Glutamatergic neuron (in vitro differentiated cells): Measurements from ENCODE around the gene CSNK1A1. TPM values are rescaled to one million over a fixed set of nuclear protein-coding genes. Genes with fewer than 3 reads are reported as not detected.

ENCODE experiments used
- DNase-seq: peaks from one replicate; pipeline ENCODE4 v3.0.0; 2022
- H3K27ac Mint-ChIP-seq: one replicate; pipeline ENCODE4 v1.8.0; 2020; ENCODE audit warnings: mild to moderate bottlenecking, mixed read lengths, inconsistent platforms; ENCODE audit not compliant: unreplicated experiment
- H3K27me3 Mint-ChIP-seq: one replicate; pipeline ENCODE4 v1.8.0; 2020; ENCODE audit warnings: mild to moderate bottlenecking, moderate library complexity, mixed read lengths, inconsistent platforms; ENCODE audit not compliant: unreplicated experiment
- H3K36me3 Mint-ChIP-seq: one replicate; pipeline ENCODE4 v1.8.0; 2020; ENCODE audit warnings: mild to moderate bottlenecking, mixed read lengths, inconsistent platforms; ENCODE audit not compliant: unreplicated experiment
- H3K4me1 Mint-ChIP-seq: one replicate; pipeline ENCODE4 v1.8.0; 2020; ENCODE audit warnings: mild to moderate bottlenecking, low read depth, mixed read lengths, inconsistent platforms; ENCODE audit not compliant: unreplicated experiment
- H3K4me3 Mint-ChIP-seq: one replicate; pipeline ENCODE4 v1.8.0; 2020; ENCODE audit warnings: mild to moderate bottlenecking, mixed read lengths, inconsistent platforms; ENCODE audit not compliant: unreplicated experiment
- H3K9me3 Mint-ChIP-seq: one replicate; pipeline ENCODE4 v1.8.0; 2020; ENCODE audit warnings: mild to moderate bottlenecking, moderate library complexity, mixed read lengths, inconsistent platforms; ENCODE audit not compliant: unreplicated experiment
- total RNA-seq: library from RNA; stranded (reverse); fragmentation: NEBNext Ultra II Directional; extraction: Animal tissue kit (Norgen Biotek cat#: 25700); gene quantifications from one replicate; pipeline ENCODE4 v1.2.1, GENCODE V29; 2021; ENCODE audit not compliant: unreplicated experiment
- TF ChIP-seq, protein P1 (sequence below): fragments of 200-600 bp; sonication (generic); IDR thresholded peaks from one replicate; pipeline ENCODE4 v1.5.0; 2021; ENCODE audit not compliant: partially characterized antibody, unreplicated experiment

CSNK1A1 gene
- total RNA-seq, 1 donor from 2014 or later = 289 TPM

DNA sequence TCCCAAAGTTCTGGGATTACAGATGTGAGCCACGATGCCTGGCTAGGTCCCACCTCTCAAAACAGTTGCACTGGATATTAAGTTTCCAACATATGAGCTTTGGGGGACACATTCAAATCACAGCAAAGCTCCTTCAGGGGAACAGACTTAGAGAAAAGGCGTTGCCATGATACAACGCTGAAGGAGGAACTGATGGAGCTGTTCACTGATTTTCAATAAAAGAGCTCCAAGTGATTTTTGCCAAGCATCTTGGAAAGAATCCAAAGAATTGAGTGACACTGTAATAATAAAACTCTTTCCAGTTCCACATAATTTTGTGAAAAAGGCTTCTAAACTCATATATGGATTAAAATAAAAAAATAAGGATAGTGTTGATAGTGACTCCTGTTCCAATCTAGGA, 72.5 kb downstream of the CSNK1A1 start:
- no peaks in the 10 kb centered on the region for H3K27me3 Mint-ChIP-seq
- H3K4me3 Mint-ChIP-seq = no peak overlapping the region
- no peaks in the 10 kb centered on the region for H3K4me1 Mint-ChIP-seq
- no peaks in the 10 kb centered on the region for H3K9me3 Mint-ChIP-seq
- DNase-seq = no peak
- H3K36me3 Mint-ChIP-seq = no peaks in the 10 kb centered on the region
- H3K27ac Mint-ChIP-seq = no peak overlapping the region
- TF ChIP-seq, protein P1, sequence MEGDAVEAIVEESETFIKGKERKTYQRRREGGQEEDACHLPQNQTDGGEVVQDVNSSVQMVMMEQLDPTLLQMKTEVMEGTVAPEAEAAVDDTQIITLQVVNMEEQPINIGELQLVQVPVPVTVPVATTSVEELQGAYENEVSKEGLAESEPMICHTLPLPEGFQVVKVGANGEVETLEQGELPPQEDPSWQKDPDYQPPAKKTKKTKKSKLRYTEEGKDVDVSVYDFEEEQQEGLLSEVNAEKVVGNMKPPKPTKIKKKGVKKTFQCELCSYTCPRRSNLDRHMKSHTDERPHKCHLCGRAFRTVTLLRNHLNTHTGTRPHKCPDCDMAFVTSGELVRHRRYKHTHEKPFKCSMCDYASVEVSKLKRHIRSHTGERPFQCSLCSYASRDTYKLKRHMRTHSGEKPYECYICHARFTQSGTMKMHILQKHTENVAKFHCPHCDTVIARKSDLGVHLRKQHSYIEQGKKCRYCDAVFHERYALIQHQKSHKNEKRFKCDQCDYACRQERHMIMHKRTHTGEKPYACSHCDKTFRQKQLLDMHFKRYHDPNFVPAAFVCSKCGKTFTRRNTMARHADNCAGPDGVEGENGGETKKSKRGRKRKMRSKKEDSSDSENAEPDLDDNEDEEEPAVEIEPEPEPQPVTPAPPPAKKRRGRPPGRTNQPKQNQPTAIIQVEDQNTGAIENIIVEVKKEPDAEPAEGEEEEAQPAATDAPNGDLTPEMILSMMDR = no peak

DNA sequence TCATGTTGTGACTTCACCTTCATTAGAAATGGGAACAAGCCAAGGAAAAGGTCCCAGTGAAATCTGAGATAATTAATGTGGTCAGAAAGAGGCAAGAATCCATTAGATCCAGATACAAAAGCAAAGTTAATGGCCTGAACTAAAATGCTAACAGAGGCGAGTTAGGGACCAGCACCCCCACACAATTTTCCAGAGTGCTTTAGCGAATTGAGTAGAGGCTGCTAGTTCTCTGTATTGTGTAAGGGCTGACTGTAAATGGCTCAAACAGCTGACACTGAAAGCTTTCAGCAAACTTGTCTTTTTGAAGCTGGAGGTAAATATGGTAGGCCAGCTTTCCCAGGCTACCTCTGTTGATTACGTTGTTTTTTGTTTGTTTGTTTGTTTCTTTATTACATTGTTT, 75.5 kb downstream of the CSNK1A1 start:
- Mint-ChIP-seq H3K9me3 (no peaks in the 10 kb centered on the region), H3K27me3 (peaks cover 3% of the 10 kb centered on the region), H3K36me3 (no peaks in the 10 kb centered on the region), H3K27ac (no peak overlapping the region), H3K4me1 (no peaks in the 10 kb centered on the region), H3K4me3 (no peak overlapping the region)
- TF ChIP-seq, protein P1 = no peak
- no peak for DNase-seq

DNA sequence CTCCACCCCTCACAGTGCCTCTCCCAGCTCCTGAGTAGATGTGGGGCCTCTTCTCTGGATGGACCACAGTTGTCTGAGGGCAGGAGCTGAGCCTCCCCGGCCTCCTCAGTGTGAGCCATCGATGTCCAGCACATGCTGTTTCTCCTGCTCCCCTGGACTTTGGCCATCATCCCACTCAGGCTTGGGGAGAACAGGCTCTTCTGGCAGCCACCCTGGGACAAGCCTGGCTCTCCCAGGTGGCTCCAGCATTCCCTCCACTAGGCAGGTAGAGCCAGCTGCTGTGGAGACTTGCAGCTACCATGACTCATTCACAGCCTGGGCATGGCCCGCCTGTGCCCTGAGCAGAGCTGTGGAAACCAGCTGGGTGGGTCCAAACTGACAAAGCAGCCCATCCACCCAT, 77.0 kb downstream of the CSNK1A1 start:
- no peaks in the 10 kb centered on the region for H3K36me3 Mint-ChIP-seq
- peaks cover 3% of the 10 kb centered on the region for H3K27me3 Mint-ChIP-seq
- no peak for DNase-seq
- H3K9me3 Mint-ChIP-seq = no peaks in the 10 kb centered on the region
- no peaks in the 10 kb centered on the region for H3K4me1 Mint-ChIP-seq
- H3K27ac Mint-ChIP-seq = no peak overlapping the region
- TF ChIP-seq, protein P1 = no peak
- H3K4me3 Mint-ChIP-seq = no peak overlapping the region

DNA sequence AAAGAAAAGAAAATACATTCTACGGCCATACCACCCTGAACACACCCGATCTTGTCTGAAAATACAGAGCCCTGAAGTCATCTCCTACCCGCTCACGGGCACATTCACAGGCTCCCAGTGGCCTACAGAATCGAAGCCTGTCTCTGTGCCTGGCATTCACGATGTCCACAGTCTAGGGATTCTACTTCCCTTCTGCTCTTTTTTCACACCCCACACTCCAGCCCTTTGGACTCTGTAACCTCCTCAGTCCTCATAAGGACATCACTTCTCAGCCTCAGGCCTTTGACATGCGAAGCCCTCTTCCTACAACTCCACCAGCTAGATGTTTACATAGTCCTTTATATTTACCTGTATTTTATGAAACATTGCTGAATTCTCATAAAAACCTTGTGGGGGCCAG, 77.8 kb downstream of the CSNK1A1 start:
- Mint-ChIP-seq H3K9me3 (no peaks in the 10 kb centered on the region), H3K4me3 (no peak overlapping the region), H3K4me1 (no peaks in the 10 kb centered on the region), H3K27me3 (peaks cover 3% of the 10 kb centered on the region), H3K27ac (no peak overlapping the region), H3K36me3 (no peaks in the 10 kb centered on the region)
- no peak for DNase-seq
- TF ChIP-seq, protein P1 = no peak

DNA sequence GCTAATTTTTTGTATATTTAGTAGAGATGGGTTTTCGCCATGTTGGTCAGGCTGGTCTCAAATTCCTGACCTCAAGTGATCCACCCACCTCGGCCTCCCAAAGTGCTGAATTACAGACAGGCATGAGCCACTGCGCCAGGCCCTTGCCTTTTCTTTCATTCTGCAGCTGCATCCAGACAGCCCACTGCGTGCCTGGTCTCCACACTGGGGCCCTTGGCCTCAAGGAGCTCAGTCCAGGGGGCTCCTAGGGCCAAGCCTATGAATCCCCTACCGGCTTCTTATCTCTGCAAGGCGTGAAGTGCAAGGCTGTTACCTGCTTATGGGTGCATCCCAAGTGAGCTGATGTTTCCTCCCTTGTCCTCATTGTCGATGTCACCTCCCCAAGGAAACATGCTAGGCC, 78.8 kb downstream of the CSNK1A1 start:
- no peaks in the 10 kb centered on the region for H3K9me3 Mint-ChIP-seq
- peaks cover 3% of the 10 kb centered on the region for H3K27me3 Mint-ChIP-seq
- TF ChIP-seq, protein P1 = no peak
- no peak for DNase-seq
- H3K4me3 Mint-ChIP-seq = no peak overlapping the region
- no peaks in the 10 kb centered on the region for H3K4me1 Mint-ChIP-seq
- H3K36me3 Mint-ChIP-seq = no peaks in the 10 kb centered on the region
- H3K27ac Mint-ChIP-seq = no peak overlapping the region
